ENCODE measurements around the gene DNM3.

Gene DNM3

GRCh38 chr1:172140591-172140990, 299.3 kb downstream of the DNM3 start:
- DNase-seq (ENCODE audit: low spot score): no peak

GRCh38 chr1:172141341-172141881, 300.1 kb downstream of the DNM3 start:
- no peak for DNase-seq (ENCODE audit: low spot score)

DNA sequence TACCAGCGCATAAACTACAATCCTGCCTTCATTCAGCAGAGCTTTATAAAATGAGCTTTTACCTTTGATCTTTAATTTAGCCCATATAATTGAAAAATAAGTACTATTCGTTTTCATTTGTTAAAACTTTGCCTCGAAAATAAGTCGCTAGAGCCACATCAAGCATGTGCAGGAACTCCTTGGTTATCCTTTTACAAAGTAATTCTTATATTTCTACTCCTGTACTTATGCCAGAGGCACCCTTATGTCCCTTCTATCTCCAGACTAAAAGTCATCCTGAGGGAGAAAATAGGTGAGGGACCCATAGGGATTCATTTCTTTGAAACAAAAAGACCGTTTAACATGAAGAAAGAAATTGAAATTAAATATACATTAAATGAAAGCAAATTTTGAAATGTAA, 301.0 kb downstream of the DNM3 start:
- DNase-seq (ENCODE audit: low spot score): no peak

GRCh38 chr1:172143384-172144055, 302.2 kb downstream of the DNM3 start:
- DNase-seq (ENCODE audit: low spot score): no peak

- DNase-seq (ENCODE audit: low spot score): no peak
Measured at GRCh38 chr1:172144445-172145061, 303.3 kb downstream of the DNM3 start.

GRCh38 chr1:172145231-172145651, 303.9 kb downstream of the DNM3 start:
- DNase-seq (ENCODE audit: low spot score): no peak

- no peak for DNase-seq (ENCODE audit: low spot score)
Measured at GRCh38 chr1:172145656-172146055, 304.4 kb downstream of the DNM3 start.

DNA sequence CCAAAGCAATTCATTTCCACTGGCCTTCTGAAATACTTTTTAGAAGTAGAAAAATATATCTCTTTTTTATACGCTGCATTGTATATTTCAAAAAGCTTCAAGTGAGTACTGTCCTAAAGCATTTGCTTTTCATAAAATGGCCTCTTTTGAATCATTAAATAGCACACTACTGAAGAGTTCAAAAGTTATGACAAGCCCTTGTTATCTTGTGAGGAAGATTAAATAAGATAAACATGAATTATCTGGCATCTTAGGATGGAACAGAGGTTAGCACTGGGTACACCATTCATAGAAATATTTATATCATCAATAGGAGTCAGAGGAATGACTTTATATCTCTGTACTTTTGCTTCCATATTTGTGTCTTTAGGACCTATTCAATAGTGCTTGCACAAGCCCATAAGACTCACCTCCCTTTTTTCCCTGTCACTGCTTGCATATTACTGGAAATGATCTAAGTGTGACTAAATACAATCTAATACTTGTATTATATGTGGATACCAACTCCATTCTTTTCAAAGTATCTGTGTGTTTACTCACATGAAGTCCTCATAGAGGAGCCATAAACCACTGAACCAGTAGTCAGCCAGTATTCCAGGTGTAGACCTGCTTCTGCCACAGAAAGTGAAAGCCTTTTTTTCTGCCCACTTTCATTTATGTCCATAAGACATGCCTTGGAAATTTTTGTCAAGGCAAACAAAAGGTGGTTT, 305.0 kb downstream of the DNM3 start:
- DNase-seq (ENCODE audit: low spot score): no peak

DNA sequence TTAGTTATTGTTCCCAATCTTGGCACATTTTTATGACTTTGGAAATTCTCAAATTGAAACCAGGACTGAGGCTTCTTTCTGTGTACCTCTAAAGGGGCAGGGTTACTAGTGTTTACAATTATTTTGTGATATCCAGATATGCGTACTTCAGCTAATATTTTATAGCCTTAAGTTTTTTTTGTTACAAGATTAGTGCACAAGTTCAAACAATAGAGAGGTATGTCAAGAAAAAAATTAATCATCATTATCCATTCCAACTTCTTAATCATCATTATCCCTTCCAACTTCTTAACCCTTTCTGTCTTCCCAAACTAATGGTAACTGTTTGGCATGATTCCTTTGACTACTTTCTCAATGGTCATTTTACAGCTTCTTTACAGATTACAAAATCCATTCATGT, 306.2 kb downstream of the DNM3 start:
- no peak for DNase-seq (ENCODE audit: low spot score)

GRCh38 chr1:172148213-172148612, 306.9 kb downstream of the DNM3 start:
- no peak for DNase-seq (ENCODE audit: low spot score)

- no peak for DNase-seq (ENCODE audit: low spot score)
Measured at GRCh38 chr1:172148707-172149106, 307.4 kb downstream of the DNM3 start.

- DNase-seq (ENCODE audit: low spot score): no peak
Measured at GRCh38 chr1:172149346-172149745, 308.0 kb downstream of the DNM3 start.

- no peak for DNase-seq (ENCODE audit: low spot score)
Measured at GRCh38 chr1:172154551-172154950, 313.3 kb downstream of the DNM3 start.

DNA sequence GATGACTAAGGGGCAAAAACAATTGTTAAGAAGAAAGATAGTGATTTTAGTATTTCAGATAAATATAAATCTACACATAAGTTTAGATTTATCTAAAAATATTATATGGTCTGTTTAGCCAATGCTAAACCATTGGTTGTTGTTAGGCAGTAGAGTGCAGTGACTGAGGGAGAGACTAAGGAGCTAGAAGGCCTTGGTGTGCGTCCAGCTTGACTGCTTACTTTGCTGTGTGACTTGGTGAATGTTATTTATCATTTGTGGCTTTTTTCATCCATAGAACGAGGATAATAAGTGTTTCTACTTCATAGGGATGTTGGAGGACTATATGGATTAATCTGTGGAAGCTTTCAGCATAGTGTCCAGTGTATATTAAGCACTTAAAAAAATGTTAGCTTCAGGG, 314.5 kb downstream of the DNM3 start:
- no peak for DNase-seq (ENCODE audit: low spot score)

DNA sequence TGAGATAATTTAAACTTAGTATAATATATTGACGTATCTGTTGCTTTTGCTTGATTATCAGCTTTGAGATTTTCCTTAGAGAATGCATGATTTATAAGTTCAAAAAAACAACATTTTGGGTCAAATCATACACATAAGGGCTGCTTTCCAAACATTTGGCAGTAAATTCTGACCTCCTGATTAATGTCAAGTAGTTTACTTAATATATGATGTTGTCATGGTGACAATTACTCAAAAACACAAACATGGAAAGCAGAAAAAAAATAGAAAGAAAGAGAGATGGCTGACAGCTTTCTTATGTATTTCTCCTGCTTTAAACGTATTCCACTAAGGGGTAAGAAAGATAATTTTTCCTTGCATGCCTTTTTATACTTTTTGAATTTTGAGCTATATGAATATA, 320.9 kb downstream of the DNM3 start:
- no peak for DNase-seq (ENCODE audit: low spot score)

GRCh38 chr1:172163498-172164215, 322.4 kb downstream of the DNM3 start:
- DNase-seq (ENCODE audit: low spot score): no peak

GRCh38 chr1:172165403-172165802, 324.1 kb downstream of the DNM3 start:
- DNase-seq (ENCODE audit: low spot score): no peak

GRCh38 chr1:172167796-172168596, 326.7 kb downstream of the DNM3 start:
- DNase-seq (ENCODE audit: low spot score): no peak

GRCh38 chr1:172168597-172168872, 327.2 kb downstream of the DNM3 start:
- DNase-seq (ENCODE audit: low spot score): no peak

- DNase-seq (ENCODE audit: low spot score): no peak
Measured at GRCh38 chr1:172169836-172170235, 328.5 kb downstream of the DNM3 start.

- DNase-seq (ENCODE audit: low spot score): no peak
Measured at GRCh38 chr1:172172352-172172831, 331.1 kb downstream of the DNM3 start.

- DNase-seq (ENCODE audit: low spot score): no peak
Measured at GRCh38 chr1:172176206-172176605, 334.9 kb downstream of the DNM3 start.
